HG02981 (cell line): ENCODE results near the gene APP.
A peak's percentile ranks its signal among the peaks of the same experiment; 100 is the strongest.

Experiments
- ATAC-seq: cut with Tn5 transposase; IDR thresholded peaks from one replicate; pipeline ENCODE4 v1.9.1; 2021; ENCODE audit warnings: mild to moderate bottlenecking, moderate library complexity; ENCODE audit not compliant: unreplicated experiment

The APP gene

GRCh38 chr21:26170471-26171257, at the start of gene APP:
APP (minus strand) TSS chr21:26170770; CDS start chr21:26170620, 150 bp downstream.
- peak; percentile 77 for ATAC-seq

- ATAC-seq = no peak
Measured at GRCh38 chr21:26212220-26212619, 41.6 kb upstream of the APP start.

DNA sequence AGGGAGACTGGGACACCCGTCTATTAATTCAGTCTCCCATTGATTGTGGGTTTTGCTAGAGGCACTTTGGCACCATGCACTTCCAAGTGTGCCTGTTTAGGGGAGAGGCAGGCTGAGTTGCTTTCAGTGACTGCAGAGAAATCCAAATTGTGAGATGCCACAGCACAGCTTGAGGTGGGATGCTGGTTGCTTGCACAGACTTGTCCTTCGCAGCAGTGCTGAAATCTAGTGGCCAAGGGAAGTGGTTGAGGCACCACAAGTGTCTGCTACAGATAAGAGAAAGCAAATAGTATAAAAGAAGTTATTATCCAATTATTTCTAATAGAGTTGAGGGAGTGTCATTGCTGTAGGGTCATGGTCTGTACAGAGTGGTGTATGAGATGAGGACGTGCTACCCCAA, 40.0 kb upstream of the APP start:
- ATAC-seq = no peak

DNA sequence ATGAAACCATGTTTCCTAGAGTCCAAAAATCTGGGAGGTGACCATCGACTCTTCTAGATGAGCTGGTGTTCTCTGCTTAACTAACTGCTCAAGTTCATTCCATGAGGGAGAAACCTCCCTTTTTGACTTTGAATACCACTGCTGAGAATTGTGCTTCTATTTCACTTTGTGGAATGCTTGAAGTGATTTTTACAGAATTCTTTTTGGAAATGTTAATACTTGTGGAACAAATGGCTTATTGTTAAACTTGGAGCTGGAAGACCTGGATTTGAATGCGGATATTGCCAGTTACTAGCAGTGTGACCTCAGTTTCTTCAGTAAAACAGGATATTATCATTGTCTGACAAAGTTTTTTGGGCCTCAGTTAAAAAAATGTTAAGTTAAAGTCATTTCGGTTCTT, 36.5 kb upstream of the APP start:
- ATAC-seq = no peak

- ATAC-seq = no peak
Measured at GRCh38 chr21:26199456-26199855, 28.9 kb upstream of the APP start.

GRCh38 chr21:26195708-26196107, 25.1 kb upstream of the APP start:
- ATAC-seq = no peak

DNA sequence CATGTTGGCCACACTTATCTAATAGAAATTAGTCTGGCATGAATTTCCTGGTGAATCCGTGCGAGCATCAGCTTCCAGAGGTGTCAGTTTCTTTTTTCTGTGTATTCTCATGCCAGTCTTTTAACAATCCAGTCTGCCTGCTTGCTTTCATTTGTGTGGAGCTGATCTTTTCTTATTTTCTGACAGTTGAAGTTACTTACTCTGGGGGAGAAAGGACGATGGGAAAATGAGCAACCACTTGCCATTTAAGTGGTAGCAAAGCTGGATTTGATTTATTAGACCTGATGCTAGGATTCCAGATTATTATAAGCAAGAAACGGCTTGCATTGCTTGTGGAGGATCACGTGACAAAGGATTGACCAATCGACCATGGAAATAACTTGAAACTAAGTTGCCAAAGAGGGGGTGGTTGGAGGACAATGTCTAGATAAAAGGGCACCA, 24.3 kb upstream of the APP start:
- no peak for ATAC-seq

DNA sequence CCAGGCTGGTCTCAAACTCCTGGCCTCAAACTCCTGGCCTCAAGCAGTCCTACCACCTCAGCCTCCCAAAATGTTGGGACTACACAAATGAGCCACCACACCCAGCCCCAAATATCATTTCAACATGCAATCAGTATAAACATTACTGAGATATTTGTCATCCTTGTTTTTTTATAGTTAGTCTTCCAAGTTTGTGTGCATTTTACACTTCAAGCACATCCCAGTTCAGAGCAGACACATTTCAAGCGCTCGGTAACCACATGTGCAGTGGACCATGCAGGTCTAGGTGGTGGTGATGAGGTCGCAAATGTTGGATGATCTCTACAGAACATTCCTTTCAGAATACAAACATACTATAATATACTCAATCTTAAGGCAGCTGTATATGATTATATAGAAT, 23.8 kb upstream of the APP start:
- ATAC-seq = no peak

DNA sequence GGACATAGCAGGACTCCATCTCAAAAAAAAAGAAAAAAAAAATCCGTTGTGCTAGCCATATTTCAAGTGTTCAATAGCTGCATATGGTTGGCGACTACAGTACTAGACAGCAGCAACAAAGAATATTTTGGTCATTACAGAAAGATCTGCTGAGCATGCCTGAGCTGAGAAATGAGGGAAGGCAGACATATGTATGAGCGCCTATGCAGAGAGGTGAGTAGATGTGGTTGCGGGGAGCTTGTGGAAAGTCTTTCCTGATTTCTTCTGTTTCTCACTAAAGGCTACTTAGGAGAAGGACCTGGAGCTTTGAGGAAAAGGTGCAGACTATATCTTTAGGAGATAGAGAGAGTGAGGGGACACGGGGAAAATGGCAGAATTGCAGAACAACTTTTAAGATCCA, 21.0 kb upstream of the APP start:
- ATAC-seq = no peak

GRCh38 chr21:26188422-26188821, 17.9 kb upstream of the APP start:
- no peak for ATAC-seq

DNA sequence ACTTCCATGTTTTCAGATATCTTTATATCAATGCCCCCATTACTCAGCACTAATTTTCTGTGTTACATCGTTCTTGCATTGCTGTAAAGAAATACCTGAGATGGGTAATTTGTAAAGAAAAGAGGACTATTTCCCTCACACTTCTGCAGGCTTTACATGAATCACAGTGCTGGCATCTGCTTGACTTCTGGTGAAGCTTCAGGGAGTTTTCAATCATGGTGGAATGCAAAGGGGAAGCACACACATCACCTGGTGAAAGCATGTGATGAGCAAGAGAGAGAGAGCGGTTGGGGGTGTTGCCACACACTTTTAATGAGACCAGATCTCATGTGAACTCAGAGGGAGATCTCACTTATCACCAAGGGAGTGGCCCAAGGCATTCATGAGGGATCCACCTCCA, 14.9 kb upstream of the APP start:
- ATAC-seq = no peak

- ATAC-seq = no peak
Measured at GRCh38 chr21:26185021-26185420, 14.5 kb upstream of the APP start.

DNA sequence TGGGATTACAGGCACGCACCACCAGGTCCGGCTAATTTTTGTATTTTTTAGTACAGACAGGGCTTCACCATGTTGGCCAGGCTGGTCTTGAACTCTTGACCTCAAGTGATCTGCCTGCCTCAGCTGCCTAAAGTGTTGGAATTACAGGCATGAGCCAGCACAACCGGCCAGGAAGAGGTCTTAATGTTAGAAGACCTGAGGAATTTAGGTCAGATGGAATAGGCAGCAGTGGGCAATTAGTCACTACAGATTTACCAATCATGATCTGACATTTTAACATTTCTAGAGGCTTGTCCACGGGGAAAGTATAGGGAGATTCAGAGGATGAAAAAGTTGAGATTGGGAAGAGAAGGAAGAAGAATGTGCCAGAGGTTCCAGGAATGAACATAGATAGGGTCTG, 8.9 kb upstream of the APP start:
- no peak for ATAC-seq

- ATAC-seq = peak; percentile 65
Measured at GRCh38 chr21:26177746-26178426, 7.3 kb upstream of the APP start.

GRCh38 chr21:26177187-26177586, 6.6 kb upstream of the APP start:
- no peak for ATAC-seq

GRCh38 chr21:26171258-26172100, 909 bp upstream of the APP start:
- no peak for ATAC-seq

GRCh38 chr21:26169611-26170470, 729 bp downstream of the APP start:
- peak; percentile 39 for ATAC-seq

GRCh38 chr21:26169061-26169610, 1.4 kb downstream of the APP start:
- ATAC-seq = peak; percentile 47

DNA sequence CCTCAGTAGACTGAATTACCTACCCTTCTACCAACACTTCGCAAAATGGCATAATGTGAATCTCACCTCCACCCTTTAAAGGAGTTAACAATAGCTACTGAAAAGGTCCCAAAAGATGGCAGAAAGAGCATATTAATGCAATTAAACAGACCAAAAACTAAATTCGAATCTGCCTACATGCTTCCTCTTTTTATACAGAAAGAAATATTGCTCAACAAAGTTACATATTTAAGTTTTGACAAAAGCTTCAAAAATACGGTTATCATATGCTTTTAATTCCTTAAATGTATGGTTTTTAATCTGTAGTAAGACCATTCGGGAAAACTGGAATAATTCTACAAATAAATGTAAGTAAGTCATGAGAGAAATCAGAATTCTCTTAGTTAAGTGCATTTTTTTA, 2.2 kb downstream of the APP start:
- ATAC-seq = no peak

- no peak for ATAC-seq
Measured at GRCh38 chr21:26167593-26167992, 3.0 kb downstream of the APP start.
